Smooth muscle cell (in vitro differentiated cells): ENCODE measurements around the gene KCMF1. TPM values are rescaled to one million over a fixed set of nuclear protein-coding genes. Genes with fewer than 3 reads are reported as not detected.

Source experiments
- DNase-seq: peaks from one replicate; lab custom pipeline; 2025; ENCODE audit not compliant: unreplicated experiment; lab: John Stamatoyannopoulos, UW
- H2AFZ ChIP-seq: fragments of 200-600 bp; sonication (generic); 2 replicates; pipeline ENCODE4 v1.6.0; 2016; ENCODE audit warnings: antibody characterized with exemption, low read depth, mild to moderate bottlenecking
- H3F3A ChIP-seq: fragments of 200-600 bp; sonication (generic); 2 replicates; pipeline ENCODE4 v1.6.0; 2017; ENCODE audit warnings: antibody characterized with exemption, low read depth
- H3K27ac ChIP-seq: fragments of 200-600 bp; sonication (generic); 2 replicates; pipeline ENCODE4 v1.5.1; 2016; ENCODE audit warnings: low read depth, mild to moderate bottlenecking
- H3K27me3 ChIP-seq: fragments of 200-600 bp; sonication (generic); 2 replicates; pipeline ENCODE4 v1.6.1; 2016; ENCODE audit warnings: low read depth, mild to moderate bottlenecking
- H3K36me3 ChIP-seq: fragments of 200-600 bp; sonication (generic); 2 replicates; pipeline ENCODE4 v1.5.1; 2016; ENCODE audit warnings: low read depth
- H3K4me1 ChIP-seq: fragments of 200-600 bp; sonication (generic); 2 replicates; pipeline ENCODE4 v1.5.1; 2016; ENCODE audit warnings: low read depth
- H3K4me2 ChIP-seq: fragments of 200-600 bp; sonication (generic); 2 replicates; pipeline ENCODE4 v1.6.0; 2016; ENCODE audit warnings: mild to moderate bottlenecking
- H3K4me3 ChIP-seq: fragments of 200-600 bp; sonication (generic); 2 replicates; pipeline ENCODE4 v1.5.1; 2016; ENCODE audit warnings: mild to moderate bottlenecking
- H3K79me2 ChIP-seq: fragments of 200-600 bp; sonication (generic); 2 replicates; pipeline ENCODE4 v1.6.0; 2016; ENCODE audit warnings: low read depth, mild to moderate bottlenecking
- H3K9ac ChIP-seq: fragments of 200-600 bp; sonication (generic); 2 replicates; pipeline ENCODE4 v1.6.0; 2016; ENCODE audit warnings: low read depth
- H3K9me3 ChIP-seq: fragments of 200-600 bp; sonication (generic); replicated peaks from 2 replicates; pipeline ENCODE4 v1.5.1; 2016; ENCODE audit warnings: low read depth
- H4K20me1 ChIP-seq: fragments of 200-600 bp; sonication (generic); 2 replicates; pipeline ENCODE4 v1.6.0; 2016; ENCODE audit warnings: low read depth
- WGBS: methylation state at CpG from one replicate; pipeline ENCODE4 v1.1.7; 2016; ENCODE audit warnings: low lambda C conversion rate; 5-methylcytosine and 5-hydroxymethylcytosine counted together
- polyA plus RNA-seq: library from polyadenylated mRNA; unstranded; fragments of >200 nt; fragmentation: Nextera tagmentation; extraction: Ambion mirVana; gene quantifications from 2 replicates; pipeline ENCODE4 v1.2.1, GENCODE V29; 2016
- total RNA-seq: library from RNA; depleted of rRNA; stranded (reverse); fragments of >200 nt; gene quantifications from 2 replicates; pipeline ENCODE4 v1.2.3, GENCODE V29; 2014
- TF ChIP-seq, protein P1 (sequence below): fragments of 200-600 bp; sonication (generic); IDR thresholded peaks from 2 replicates; pipeline ENCODE4 v1.5.1; 2017; ENCODE audit warnings: borderline replicate concordance, mild to moderate bottlenecking, antibody characterized with exemption; ENCODE audit not compliant: insufficient read depth, poor library complexity, severe bottlenecking

KCMF1 gene
- total and polyA plus RNA-seq, 2 experiments from 2014 or later = 56.5 to 65.0 TPM

DNA sequence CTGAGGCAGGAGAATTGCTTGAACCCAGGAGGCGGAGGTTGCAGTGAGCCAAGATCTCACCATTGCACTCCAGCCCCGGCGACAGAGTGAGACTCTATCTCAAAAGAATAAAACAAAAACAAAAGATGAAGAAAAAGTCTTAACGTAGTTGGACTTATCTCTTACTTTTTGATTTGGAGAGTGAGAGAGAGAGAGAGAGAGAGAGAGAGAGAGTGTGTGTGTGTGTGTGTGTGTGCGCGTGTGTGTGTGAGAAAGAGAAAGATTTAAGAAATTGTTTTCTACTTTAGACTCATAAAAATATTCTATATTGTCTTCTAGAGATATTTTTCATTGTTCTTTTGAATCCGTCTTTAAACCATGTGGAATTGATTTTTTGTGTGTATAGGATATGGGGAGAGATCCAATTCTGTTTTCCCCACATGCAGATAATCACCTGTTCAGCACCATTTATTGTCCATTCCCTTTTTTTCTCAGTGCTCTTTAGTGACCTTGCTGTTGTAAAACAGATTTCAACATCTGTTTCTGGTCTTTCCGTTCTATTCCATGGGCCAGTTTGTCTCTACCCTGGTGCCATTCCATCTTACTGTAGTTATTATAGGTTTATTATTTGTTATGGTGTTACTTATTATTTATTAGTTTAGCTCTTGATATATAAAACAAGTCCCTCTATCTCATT, 53.5 kb downstream of the KCMF1 start:
- H3K4me3 ChIP-seq = no peak overlapping the region
- H3K4me2 ChIP-seq = no peak overlapping the region
- peaks cover 96% of the 10 kb centered on the region for H3K79me2 ChIP-seq
- H3F3A ChIP-seq = no peaks in the 10 kb centered on the region
- no peaks in the 10 kb centered on the region for H3K9me3 ChIP-seq
- 93% methylated on average over 8 of the region's 8 CpGs for WGBS
- no peaks in the 10 kb centered on the region for H3K36me3 ChIP-seq
- H3K27me3 ChIP-seq = no peaks in the 10 kb centered on the region
- H4K20me1 ChIP-seq = peaks cover 92% of the 10 kb centered on the region
- no peak overlapping the region for H3K9ac ChIP-seq
- TF ChIP-seq, protein P1, sequence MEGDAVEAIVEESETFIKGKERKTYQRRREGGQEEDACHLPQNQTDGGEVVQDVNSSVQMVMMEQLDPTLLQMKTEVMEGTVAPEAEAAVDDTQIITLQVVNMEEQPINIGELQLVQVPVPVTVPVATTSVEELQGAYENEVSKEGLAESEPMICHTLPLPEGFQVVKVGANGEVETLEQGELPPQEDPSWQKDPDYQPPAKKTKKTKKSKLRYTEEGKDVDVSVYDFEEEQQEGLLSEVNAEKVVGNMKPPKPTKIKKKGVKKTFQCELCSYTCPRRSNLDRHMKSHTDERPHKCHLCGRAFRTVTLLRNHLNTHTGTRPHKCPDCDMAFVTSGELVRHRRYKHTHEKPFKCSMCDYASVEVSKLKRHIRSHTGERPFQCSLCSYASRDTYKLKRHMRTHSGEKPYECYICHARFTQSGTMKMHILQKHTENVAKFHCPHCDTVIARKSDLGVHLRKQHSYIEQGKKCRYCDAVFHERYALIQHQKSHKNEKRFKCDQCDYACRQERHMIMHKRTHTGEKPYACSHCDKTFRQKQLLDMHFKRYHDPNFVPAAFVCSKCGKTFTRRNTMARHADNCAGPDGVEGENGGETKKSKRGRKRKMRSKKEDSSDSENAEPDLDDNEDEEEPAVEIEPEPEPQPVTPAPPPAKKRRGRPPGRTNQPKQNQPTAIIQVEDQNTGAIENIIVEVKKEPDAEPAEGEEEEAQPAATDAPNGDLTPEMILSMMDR = no peak
- no peak overlapping the region for H2AFZ ChIP-seq
- H3K27ac ChIP-seq = no peak overlapping the region
- no peaks in the 10 kb centered on the region for H3K4me1 ChIP-seq
- no peak for DNase-seq

DNA sequence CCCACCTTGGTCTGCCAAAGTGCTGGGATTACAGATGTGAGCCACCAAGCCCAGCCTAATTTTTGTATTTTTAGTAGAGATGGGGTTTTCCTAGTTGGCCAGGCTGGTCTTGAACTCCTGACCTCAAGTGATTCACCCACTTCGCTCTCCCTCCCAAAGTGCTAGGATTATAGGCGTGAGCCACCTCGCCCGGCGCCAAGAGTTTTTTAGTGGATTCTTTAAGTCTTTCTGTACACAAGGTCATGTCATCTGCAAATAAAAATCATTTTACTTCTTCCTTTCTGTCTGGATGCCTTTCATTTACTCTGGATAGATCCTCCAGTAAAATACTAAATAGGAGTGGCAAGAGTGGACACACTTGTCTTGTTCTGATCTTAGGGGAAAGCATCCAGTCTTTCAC, 61.7 kb downstream of the KCMF1 start:
- Histone ChIP-seq H3K9ac (no peak overlapping the region), H3K4me1 (no peaks in the 10 kb centered on the region), H3K27me3 (no peaks in the 10 kb centered on the region), H3K79me2 (peaks cover 82% of the 10 kb centered on the region), H2AFZ (no peak overlapping the region), H3K4me3 (no peak overlapping the region), H4K20me1 (peaks cover 95% of the 10 kb centered on the region), H3K9me3 (no peaks in the 10 kb centered on the region), H3K27ac (no peak overlapping the region), H3K4me2 (no peak overlapping the region), H3K36me3 (peaks cover 12% of the 10 kb centered on the region), H3F3A (no peaks in the 10 kb centered on the region)
- no peak for DNase-seq
- TF ChIP-seq, protein P1 = no peak
- 94% methylated on average over 5 of the region's 5 CpGs for WGBS

DNA sequence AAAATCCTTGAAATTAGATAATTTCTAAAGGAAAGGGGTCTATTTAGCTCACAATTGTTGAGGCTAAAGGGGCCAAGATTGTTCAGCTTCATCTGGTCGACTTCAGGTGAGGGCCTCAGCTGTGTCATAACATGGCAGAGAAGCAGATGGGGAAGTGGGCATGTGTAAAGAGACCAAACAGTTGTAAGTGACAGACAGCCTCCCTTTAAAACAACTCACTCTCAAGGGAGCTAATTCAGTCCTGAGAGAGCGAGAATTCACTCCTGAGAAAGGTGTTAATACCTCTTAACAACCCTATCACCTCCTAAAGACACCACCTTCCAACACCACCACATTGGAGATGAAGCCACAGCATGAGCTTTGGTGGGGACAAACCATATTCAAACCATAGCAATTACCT, 62.4 kb downstream of the KCMF1 start:
- Histone ChIP-seq H3K79me2 (peaks cover 77% of the 10 kb centered on the region), H3K27me3 (no peaks in the 10 kb centered on the region), H3K9ac (no peak overlapping the region), H4K20me1 (peaks cover 96% of the 10 kb centered on the region), H3F3A (no peaks in the 10 kb centered on the region), H3K9me3 (no peaks in the 10 kb centered on the region), H3K4me1 (no peaks in the 10 kb centered on the region), H3K4me2 (no peak overlapping the region), H2AFZ (no peak overlapping the region), H3K4me3 (no peak overlapping the region), H3K36me3 (peaks cover 13% of the 10 kb centered on the region), H3K27ac (no peak overlapping the region)
- TF ChIP-seq, protein P1 = no peak
- no peak for DNase-seq
- 100% methylated on average over 2 of the region's 2 CpGs for WGBS

DNA sequence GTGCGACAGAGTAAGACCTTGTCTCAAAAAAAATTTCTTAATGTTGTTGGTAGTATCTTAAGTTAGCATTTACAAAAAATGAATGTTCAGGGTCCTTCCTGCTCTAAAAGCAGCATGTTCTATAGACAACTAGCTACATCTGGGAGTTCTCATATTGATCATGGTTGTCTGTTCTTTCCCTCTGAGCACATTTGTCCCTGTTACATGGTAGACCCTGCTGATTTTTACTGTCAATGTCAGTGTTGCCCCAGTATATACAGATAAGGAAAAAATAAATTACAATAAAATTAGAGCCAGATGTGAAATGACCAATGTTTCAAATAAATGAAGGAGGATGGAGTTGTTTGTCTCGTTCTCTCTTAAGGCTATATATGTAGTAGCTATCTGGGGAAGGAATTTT, 63.2 kb downstream of the KCMF1 start:
- Histone ChIP-seq H3K4me2 (no peak overlapping the region), H3K27ac (no peak overlapping the region), H3K27me3 (no peaks in the 10 kb centered on the region), H3F3A (no peaks in the 10 kb centered on the region), H3K9me3 (no peaks in the 10 kb centered on the region), H2AFZ (no peak overlapping the region), H3K79me2 (peaks cover 70% of the 10 kb centered on the region), H4K20me1 (peaks cover 96% of the 10 kb centered on the region), H3K4me1 (no peaks in the 10 kb centered on the region), H3K9ac (no peak overlapping the region), H3K36me3 (peaks cover 15% of the 10 kb centered on the region), H3K4me3 (no peak overlapping the region)
- no peak for DNase-seq
- 96% methylated on average over 2 of the region's 2 CpGs for WGBS
- TF ChIP-seq, protein P1 = no peak
